ENCODE data around the gene F12.
"Not testable (repeated sequence)": the region's sequence is repeated elsewhere in the genome, so short reads cannot be mapped to it uniquely, and the experiment has no call there.

- TF ChIP-seq CTCF, EP300 (IDR thresholded peaks at IDR 0.05): not testable (repeated sequence)
Observed at GRCh38 chr5:177420472-177420871, 11.1 kb upstream of the F12 start.

Measured in gastroesophageal sphincter (tissue), 3 donors.